Activated CD8-positive, alpha-beta T cell treated with anti-CD3 and anti-CD28 coated beads, Interleukin-2, amount 10 ng/mL, durations not matched to agents 7 days and 5 days (primary cell): ENCODE measurements around the gene RPL36AL. TPM values are rescaled to one million over a fixed set of nuclear protein-coding genes. Genes with fewer than 3 reads are reported as not detected.

Experiments
- ATAC-seq: fragments of 150-1000 bp; cut with Tn5 transposase; one replicate; pipeline ENCODE4 v1.10.0; 2021; ENCODE audit warnings: moderate library complexity
- CTCF ChIA-PET: fragments of 350-600 bp; sonication (Branson Sonifier 250); formaldehyde crosslinking; loops from one replicate; lab custom pipeline; 2021; ENCODE audit warnings: antibody characterized with exemption; lab: Charles Lee
- POLR2A ChIA-PET: fragments of 350-600 bp; sonication (Branson Sonifier 250); formaldehyde crosslinking; loops from one replicate; lab custom pipeline; 2021; ENCODE audit warnings: antibody characterized with exemption; lab: Charles Lee
- DNase-seq: peaks from one replicate; pipeline ENCODE4 v3.0.0-alpha.2; 2020
- H3K27ac Mint-ChIP-seq: one replicate; pipeline ENCODE4 v1.8.0; 2021; ENCODE audit warnings: mild to moderate bottlenecking, mixed read lengths
- H3K27me3 Mint-ChIP-seq: one replicate; pipeline ENCODE4 v1.8.0; 2021; ENCODE audit warnings: low read depth, mixed read lengths
- H3K36me3 Mint-ChIP-seq: one replicate; pipeline ENCODE4 v1.8.0; 2021; ENCODE audit warnings: low read depth, mixed read lengths
- H3K4me1 Mint-ChIP-seq: one replicate; pipeline ENCODE4 v1.8.0; 2021; ENCODE audit warnings: low read depth, mixed read lengths
- H3K4me3 Mint-ChIP-seq: one replicate; pipeline ENCODE4 v1.8.0; 2021; ENCODE audit warnings: mild to moderate bottlenecking, mixed read lengths
- H3K9me3 Mint-ChIP-seq: one replicate; pipeline ENCODE4 v1.8.0; 2022; ENCODE audit warnings: mixed read lengths; ENCODE audit not compliant: insufficient read depth
- total RNA-seq, 2 experiments: library from RNA; stranded (reverse); gene quantifications; one replicate each; pipeline ENCODE4 v1.2.3, GENCODE V29; 2021

The RPL36AL gene
- total RNA-seq, 2 experiments from 2014 or later = 229 to 241 TPM

DNA sequence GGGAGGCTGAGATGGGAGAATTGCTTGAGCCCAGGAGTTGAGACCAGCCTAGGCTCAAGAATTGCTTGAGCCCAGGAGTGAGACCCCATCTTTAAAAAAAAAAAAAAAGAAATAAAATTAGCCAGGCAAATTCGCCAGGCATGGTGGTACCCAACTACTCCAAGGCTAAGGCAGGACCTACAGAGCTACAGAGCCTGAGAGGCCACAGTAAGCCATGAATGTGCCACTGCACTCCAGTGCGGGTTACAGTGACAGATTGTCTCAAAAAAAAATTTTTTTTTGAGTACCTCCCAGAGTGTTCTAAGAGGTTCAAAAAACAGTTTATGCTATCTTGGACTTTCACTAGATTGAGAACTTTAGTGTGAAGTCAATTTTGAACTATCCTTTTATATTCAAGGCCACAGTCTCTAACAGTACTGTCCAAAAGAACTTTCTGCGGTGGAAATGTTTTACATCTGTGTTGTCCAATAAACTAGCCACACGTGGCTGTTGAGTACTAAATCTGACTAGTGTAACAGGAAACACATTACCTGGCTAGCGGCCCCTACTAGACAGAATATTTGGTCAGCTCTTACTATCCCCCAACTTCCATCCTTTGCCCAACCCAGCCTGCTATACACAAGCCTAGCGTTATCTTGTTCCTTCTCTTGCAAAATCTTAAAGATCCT lies 2.4 kb downstream of the RPL36AL start:
- ChIA-PET CTCF (no interaction called here), POLR2A (interaction anchor here (0.6 kb wide), 1 partner anchor 106 kb away, joined by 3 read pairs; no protein-coding TSS in a partner anchor)
- Mint-ChIP-seq H3K27ac (peak overlapping the region; percentile 44), H3K27me3 (no peaks in the 10 kb centered on the region), H3K4me3 (peak overlapping the region; percentile 93), H3K4me1 (peaks cover 42% of the 10 kb centered on the region), H3K9me3 (no peaks in the 10 kb centered on the region), H3K36me3 (peaks cover 67% of the 10 kb centered on the region)
- ATAC-seq (no peak), DNase-seq (no peak)

DNA sequence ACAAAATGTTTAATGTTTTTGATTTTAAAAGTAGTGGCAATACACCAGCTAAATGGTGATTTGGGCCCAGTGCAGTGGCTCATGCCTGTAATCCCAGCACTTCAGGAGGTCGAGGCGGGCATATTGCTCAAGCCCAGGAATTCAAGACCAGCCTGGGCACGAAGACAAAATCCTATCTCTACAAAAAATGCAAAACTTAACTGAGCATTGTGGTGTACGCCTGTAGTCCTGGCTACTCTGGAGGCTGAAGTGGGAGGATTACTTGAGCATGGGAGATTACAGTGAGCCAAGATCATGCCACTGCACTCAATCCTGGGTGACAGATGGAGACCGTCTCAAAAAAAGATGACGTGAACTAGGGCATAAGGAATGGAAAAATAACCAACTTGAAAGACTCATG lies 4.7 kb downstream of the RPL36AL start:
- no peak for ATAC-seq
- H3K27ac Mint-ChIP-seq = no peak overlapping the region
- CTCF ChIA-PET = interaction anchor here (1.6 kb wide), 1 partner anchor 19 kb away, joined by 4 read pairs; the partner anchor contains the start of gene DNAAF2

DNA sequence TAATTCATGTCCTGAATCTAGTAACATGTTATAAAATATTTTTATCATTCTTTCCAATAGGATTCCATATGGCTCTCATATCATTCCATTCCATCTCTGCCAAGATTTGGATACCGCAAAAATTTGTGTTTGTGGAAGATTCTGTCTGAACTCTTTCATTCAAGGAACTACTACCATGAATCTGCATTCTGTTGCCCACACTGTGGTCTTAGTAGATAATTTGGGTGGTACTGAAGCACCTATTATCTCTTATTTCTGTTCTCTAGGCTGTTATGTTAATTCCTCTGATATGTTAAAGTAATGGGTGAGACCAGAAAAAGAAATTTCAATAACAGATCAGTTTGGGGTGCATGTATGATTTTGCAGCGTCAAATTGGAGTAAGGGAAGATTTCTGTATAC lies 6.2 kb downstream of the RPL36AL start:
- Mint-ChIP-seq H3K36me3 (peaks cover 55% of the 10 kb centered on the region), H3K9me3 (no peaks in the 10 kb centered on the region), H3K4me3 (no peak overlapping the region), H3K27me3 (no peaks in the 10 kb centered on the region), H3K4me1 (peaks cover 40% of the 10 kb centered on the region), H3K27ac (peak overlapping the region; percentile 31)
- ChIA-PET POLR2A (interaction anchor here (0.6 to 0.8 kb wide), 2 partner anchors 15 to 28 kb away, joined by 3 read pairs; partner anchors contain the start of gene RPS29), CTCF (interaction anchor here (1.6 kb wide), 1 partner anchor 20 kb away, joined by 4 read pairs; the partner anchor contains the start of gene DNAAF2)
- ATAC-seq (no peak), DNase-seq (no peak)

More for the DNA sequence above, 4.7 kb downstream of the RPL36AL start:
- Mint-ChIP-seq H3K9me3 (no peaks in the 10 kb centered on the region), H3K4me1 (peaks cover 38% of the 10 kb centered on the region), H3K4me3 (no peak overlapping the region), H3K36me3 (peaks cover 61% of the 10 kb centered on the region), H3K27me3 (no peaks in the 10 kb centered on the region)
- no peak for DNase-seq
- POLR2A ChIA-PET = no interaction called here

DNA sequence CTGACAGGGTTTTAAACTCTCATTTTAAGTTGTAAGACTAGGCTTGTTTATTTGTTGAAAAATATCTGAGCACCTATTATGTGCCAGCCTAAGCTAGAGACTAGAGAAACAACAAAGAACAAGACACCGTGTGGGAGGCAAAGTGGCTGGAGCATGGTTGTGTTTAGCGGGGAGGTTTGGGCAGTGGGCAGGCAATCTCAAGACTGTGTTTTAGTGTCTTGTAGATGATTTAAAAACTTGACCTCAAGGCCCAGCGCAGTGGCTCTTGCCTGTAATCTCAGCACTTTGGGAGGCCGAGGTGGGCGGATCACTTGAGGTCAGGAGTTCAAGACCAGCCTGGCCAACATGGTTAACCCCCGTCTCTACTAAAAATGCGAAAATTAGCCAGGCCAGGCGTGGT lies 7.8 kb downstream of the RPL36AL start:
- no peak for DNase-seq
- ChIA-PET POLR2A (no interaction called here), CTCF (interaction anchor here (0.9 to 2.6 kb wide), 2 partner anchors 8 to 9 kb away, joined by 3 to 10 read pairs; partner anchors contain the start of genes MGAT2 and RPL36AL)
- H3K27ac Mint-ChIP-seq = no peak overlapping the region
- no peak for ATAC-seq
- peaks cover 51% of the 10 kb centered on the region for H3K36me3 Mint-ChIP-seq
- no peaks in the 10 kb centered on the region for H3K27me3 Mint-ChIP-seq
- peaks cover 31% of the 10 kb centered on the region for H3K4me1 Mint-ChIP-seq
- H3K9me3 Mint-ChIP-seq = no peaks in the 10 kb centered on the region
- H3K4me3 Mint-ChIP-seq = no peak overlapping the region

DNA sequence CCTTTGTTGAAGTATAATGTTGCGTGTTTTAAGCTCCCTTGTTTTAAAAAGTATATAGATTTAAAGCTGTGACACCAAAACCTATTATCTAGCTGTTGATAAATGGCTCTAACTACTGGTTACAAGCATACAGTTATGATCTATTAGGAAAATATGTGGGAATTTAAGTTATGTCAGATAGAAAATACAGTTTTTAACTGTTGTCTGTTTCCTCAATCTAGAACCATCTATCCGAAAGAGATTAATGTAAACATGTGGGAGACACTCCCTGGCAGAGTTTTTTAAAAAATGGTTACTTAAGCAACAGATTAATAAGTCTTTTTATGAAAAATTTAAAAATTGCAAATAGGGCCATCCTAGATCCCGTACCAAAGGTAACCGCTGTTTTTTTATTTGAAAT lies 8.2 kb downstream of the RPL36AL start:
- H3K4me3 Mint-ChIP-seq = no peak overlapping the region
- peaks cover 51% of the 10 kb centered on the region for H3K36me3 Mint-ChIP-seq
- H3K4me1 Mint-ChIP-seq = peaks cover 28% of the 10 kb centered on the region
- POLR2A ChIA-PET = interaction anchor here (1.4 kb wide), 1 partner anchor 9 kb away, joined by 3 read pairs; no protein-coding TSS in a partner anchor
- no peak overlapping the region for H3K27ac Mint-ChIP-seq
- DNase-seq (no peak), ATAC-seq (no peak)
- no peaks in the 10 kb centered on the region for H3K9me3 Mint-ChIP-seq
- CTCF ChIA-PET = interaction anchor here (0.9 to 2.6 kb wide), 2 partner anchors 8 to 9 kb away, joined by 3 to 10 read pairs; partner anchors contain the start of genes MGAT2 and RPL36AL
- no peaks in the 10 kb centered on the region for H3K27me3 Mint-ChIP-seq

DNA sequence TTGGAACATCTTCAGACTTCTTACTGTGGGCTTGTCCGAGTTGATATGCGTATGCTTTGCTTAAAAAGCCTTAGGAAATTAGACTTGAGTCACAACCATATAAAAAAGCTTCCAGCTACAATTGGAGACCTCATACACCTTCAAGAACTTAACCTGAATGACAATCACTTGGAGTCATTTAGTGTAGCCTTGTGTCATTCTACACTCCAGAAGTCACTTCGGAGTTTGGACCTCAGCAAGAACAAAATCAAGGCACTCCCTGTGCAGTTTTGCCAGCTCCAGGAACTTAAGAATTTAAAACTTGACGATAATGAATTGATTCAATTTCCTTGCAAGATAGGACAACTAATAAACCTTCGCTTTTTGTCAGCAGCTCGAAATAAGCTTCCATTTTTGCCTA lies 12.8 kb downstream of the RPL36AL start:
- DNase-seq = no peak
- Mint-ChIP-seq H3K27me3 (no peaks in the 10 kb centered on the region), H3K9me3 (no peaks in the 10 kb centered on the region), H3K27ac (no peak overlapping the region), H3K36me3 (peaks cover 46% of the 10 kb centered on the region), H3K4me3 (no peak overlapping the region), H3K4me1 (peaks cover 20% of the 10 kb centered on the region)
- ChIA-PET CTCF (interaction anchor here (1.0 kb wide), 1 partner anchor 13 kb away, joined by 3 read pairs; no protein-coding TSS in a partner anchor), POLR2A (interaction anchor here (0.6 to 1.2 kb wide), 4 partner anchors 9 to 161 kb away, joined by 3 to 5 read pairs (median 3); partner anchors contain the start of genes KLHDC2, LRR1, MGAT2 and RPL36AL)
- ATAC-seq = no peak

DNA sequence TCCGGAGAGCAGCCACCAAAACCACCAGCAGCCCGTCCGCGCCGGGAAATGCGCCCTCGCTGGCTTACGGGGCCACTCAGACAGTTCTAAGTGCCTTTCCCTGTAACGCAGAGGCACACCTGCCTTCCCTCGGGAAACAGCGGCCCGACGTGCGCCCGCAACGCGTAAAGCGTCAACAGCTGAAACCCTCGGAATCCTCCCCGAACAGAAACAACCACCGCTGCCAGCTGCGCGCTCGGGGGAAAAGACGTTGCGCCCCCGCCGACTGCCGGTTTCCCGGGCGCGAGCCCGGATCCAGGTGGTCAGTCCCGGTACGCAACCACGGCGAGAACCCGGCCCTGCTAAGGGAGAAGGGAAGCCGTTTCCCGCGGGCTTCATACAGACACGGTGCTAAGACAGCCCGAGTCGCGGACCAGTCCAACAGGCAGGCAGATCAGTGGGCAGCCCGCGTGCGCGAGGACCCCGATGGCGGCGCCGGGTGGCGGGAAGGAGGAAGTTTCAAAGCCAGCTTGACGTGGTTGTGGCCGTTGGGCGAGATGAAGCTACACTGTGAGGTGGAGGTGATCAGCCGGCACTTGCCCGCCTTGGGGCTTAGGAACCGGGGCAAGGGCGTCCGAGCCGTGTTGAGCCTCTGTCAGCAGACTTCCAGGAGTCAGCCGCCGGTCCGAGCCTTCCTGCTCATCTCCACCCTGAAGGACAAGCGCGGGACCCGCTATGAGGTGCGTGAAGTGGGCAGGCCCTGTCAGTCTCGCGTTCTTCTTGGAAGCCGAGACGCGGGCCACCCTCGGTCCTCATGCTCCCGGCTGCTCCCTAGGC lies 21.7 kb downstream of the RPL36AL start, which contains the start of gene LRR1:
Gene LRR1 (plus strand): TSS at position 456 of the 816 bp plus-strand sequence. CDS start 81 bp downstream, at position 537.
- POLR2A ChIA-PET = interaction anchor here (0.5 to 5.6 kb wide), 16 partner anchors 9 to 373 kb away, joined by 3 to 112 read pairs (median 4); partner anchors contain the start of genes DNAAF2, KLHDC2, MGAT2 and RPL36AL
- Mint-ChIP-seq H3K27me3 (no peaks in the 10 kb centered on the region), H3K27ac (peak within 1 kb of the TSS; percentile 99), H3K9me3 (no peaks in the 10 kb centered on the region), H3K36me3 (peaks cover 31% of the 10 kb centered on the region), H3K4me3 (peak within 1 kb of the TSS; percentile 99), H3K4me1 (peaks cover 37% of the 10 kb centered on the region)
- ATAC-seq (peak; percentile 86), DNase-seq (peak; percentile 90)
- CTCF ChIA-PET = interaction anchor here (1.1 to 2.9 kb wide), 7 partner anchors 12 to 137 kb away, joined by 3 to 45 read pairs (median 5); partner anchors contain the start of genes KLHDC1, MGAT2, POLE2 and RPL36AL

DNA sequence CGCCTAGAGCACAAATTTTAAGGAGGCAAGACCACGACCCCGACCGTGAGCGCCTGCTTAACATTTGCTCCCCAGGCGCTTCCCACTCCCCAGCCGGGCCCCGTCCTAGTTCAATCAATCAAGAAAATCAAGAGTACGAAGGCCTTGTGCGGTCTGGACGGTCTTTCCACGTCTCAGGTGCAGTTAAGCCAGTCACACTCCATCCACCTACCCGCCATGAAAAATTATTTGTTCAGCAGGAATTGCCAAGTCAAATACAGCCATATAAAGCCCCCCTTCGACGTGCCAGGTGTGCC lies 22.3 kb downstream of the RPL36AL start:
- CTCF ChIA-PET = interaction anchor here (1.3 to 2.9 kb wide), 4 partner anchors 11 to 100 kb away, joined by 3 to 45 read pairs (median 6); partner anchors contain the start of genes KLHDC1 and RPS29
- DNase-seq (no peak), ATAC-seq (peak; percentile 16)
- Mint-ChIP-seq H3K9me3 (no peaks in the 10 kb centered on the region), H3K27me3 (no peaks in the 10 kb centered on the region), H3K4me1 (peaks cover 37% of the 10 kb centered on the region), H3K36me3 (peaks cover 29% of the 10 kb centered on the region), H3K4me3 (peak overlapping the region; percentile 99), H3K27ac (peak overlapping the region; percentile 99)
- POLR2A ChIA-PET = interaction anchor here (0.7 to 5.6 kb wide), 8 partner anchors 9 to 373 kb away, joined by 3 to 112 read pairs (median 6); partner anchors contain the start of genes DNAAF2, MGAT2, RPL36AL and RPS29

DNA sequence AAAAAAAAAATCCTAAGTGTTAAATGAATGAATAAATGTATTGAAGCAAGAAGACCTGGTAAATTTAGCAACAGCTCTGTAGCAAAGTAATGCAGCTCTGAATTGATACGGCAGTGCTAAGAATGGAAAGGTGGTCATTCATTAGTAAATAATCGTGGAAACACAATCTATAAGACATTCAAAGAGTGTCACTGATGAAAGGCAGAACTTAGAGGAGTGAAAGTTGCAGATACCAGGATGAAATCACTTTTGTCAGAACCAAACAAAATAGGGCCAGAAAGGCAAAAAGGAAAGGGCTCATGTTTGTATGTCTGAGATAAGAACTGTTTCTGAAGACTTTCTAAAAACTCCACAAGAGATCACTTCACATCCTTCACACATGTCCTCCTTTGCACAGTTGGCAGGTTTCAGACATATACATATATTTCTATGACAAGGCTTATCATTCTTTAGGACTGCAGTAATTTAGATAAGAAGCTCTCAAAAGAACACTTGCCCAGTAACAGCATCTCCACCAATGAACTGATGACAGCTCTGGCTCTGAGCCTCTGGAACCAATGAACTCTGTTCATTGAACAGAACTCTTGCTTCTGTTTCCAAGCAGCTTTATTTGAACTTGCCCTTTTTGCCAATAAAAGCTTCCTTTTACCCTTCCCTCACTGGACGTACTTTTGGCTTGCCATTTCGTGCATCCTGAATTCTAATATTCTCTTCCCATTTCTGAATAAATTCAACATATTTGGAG lies 25.9 kb downstream of the RPL36AL start:
- Mint-ChIP-seq H3K27ac (no peak overlapping the region), H3K4me1 (peaks cover 18% of the 10 kb centered on the region)
- POLR2A ChIA-PET = interaction anchor here (0.6 to 5.6 kb wide), 4 partner anchors 8 to 26 kb away, joined by 3 to 112 read pairs (median 8); partner anchors contain the start of genes MGAT2, RPL36AL and RPS29

DNA sequence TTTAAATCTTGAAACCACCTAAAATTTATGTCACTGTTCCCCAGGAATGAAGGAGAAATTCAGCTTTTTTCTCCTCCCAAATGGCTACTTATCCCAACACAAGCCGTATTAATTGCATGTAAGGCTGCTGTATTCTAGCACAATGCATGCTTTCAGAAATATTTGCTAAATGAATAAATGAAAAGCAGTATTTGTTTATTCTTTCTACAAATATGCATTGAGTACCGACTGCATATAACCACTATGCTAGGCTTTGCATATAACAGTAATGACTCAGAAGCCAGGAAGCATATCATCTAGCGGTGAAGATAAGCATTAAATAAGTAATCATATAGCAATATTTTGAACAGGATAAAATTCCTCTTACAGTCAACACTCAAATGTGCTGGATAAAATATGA lies 27.4 kb downstream of the RPL36AL start:
- no peak for DNase-seq
- H3K27ac Mint-ChIP-seq = no peak overlapping the region
- ATAC-seq = no peak
- POLR2A ChIA-PET = no interaction called here
- CTCF ChIA-PET = no interaction called here
- no peaks in the 10 kb centered on the region for H3K27me3 Mint-ChIP-seq
- H3K4me3 Mint-ChIP-seq = no peak overlapping the region
- H3K9me3 Mint-ChIP-seq = no peaks in the 10 kb centered on the region
- peaks cover 18% of the 10 kb centered on the region for H3K4me1 Mint-ChIP-seq
- no peaks in the 10 kb centered on the region for H3K36me3 Mint-ChIP-seq

More for the DNA sequence above, 25.9 kb downstream of the RPL36AL start:
- no peak for DNase-seq
- H3K27me3 Mint-ChIP-seq = no peaks in the 10 kb centered on the region
- no peak for ATAC-seq
- no peaks in the 10 kb centered on the region for H3K9me3 Mint-ChIP-seq
- CTCF ChIA-PET = interaction anchor here (0.7 to 2.6 kb wide), 4 partner anchors 8 to 38 kb away, joined by 3 to 24 read pairs (median 3); partner anchors contain the start of gene RPS29
- H3K36me3 Mint-ChIP-seq = peaks cover 7% of the 10 kb centered on the region
- no peak overlapping the region for H3K4me3 Mint-ChIP-seq
